H9 (cell line): ENCODE measurements around the gene OVAAL. TPM values are rescaled to one million over a fixed set of nuclear protein-coding genes. Genes with fewer than 3 reads are reported as not detected.

ENCODE experiments used
- DNase-seq: peaks from one replicate; pipeline ENCODE4 v3.0.0-alpha.2; 2017
- H2AFZ ChIP-seq: one replicate; pipeline ENCODE4 v1.6.1; 2013; ENCODE audit warnings: mild to moderate bottlenecking, low read length, control low read depth, moderate library complexity
- H2AK5ac ChIP-seq: 2 replicates; pipeline ENCODE4 v1.6.1; 2013; ENCODE audit warnings: low read length, control low read depth, mixed read lengths; ENCODE audit not compliant: insufficient read length
- H2BK120ac ChIP-seq: one replicate; pipeline ENCODE4 v1.6.1; 2013; ENCODE audit warnings: low read depth, mild to moderate bottlenecking, low read length, control low read depth, inconsistent platforms; ENCODE audit not compliant: poor library complexity, severe bottlenecking
- H2BK12ac ChIP-seq: 2 replicates; pipeline ENCODE4 v1.6.1; 2013; ENCODE audit warnings: low read length, control low read depth, mixed read lengths, low read depth; ENCODE audit not compliant: insufficient read length
- H2BK15ac ChIP-seq: 2 replicates; pipeline ENCODE4 v1.6.1; 2013; ENCODE audit warnings: low read depth, low read length, control low read depth
- H2BK20ac ChIP-seq: one replicate; pipeline ENCODE4 v1.6.1; 2013; ENCODE audit warnings: low read depth, mild to moderate bottlenecking, low read length, control low read depth, inconsistent platforms; ENCODE audit not compliant: poor library complexity, severe bottlenecking
- H2BK5ac ChIP-seq: 2 replicates; pipeline ENCODE4 v1.6.1; 2013; ENCODE audit warnings: low read length, control low read depth, mixed read lengths; ENCODE audit not compliant: insufficient read length
- H3K14ac ChIP-seq: 2 replicates; pipeline ENCODE4 v1.6.1; 2013; ENCODE audit warnings: low read length, control low read depth; ENCODE audit not compliant: insufficient read depth
- H3K18ac ChIP-seq: 2 replicates; pipeline ENCODE4 v1.6.1; 2013; ENCODE audit warnings: low read depth, mild to moderate bottlenecking, mixed read lengths, low read length, control low read depth; ENCODE audit not compliant: insufficient read length
- H3K23ac ChIP-seq: 2 replicates; pipeline ENCODE4 v1.6.1; 2013; ENCODE audit warnings: low read length, control low read depth, mixed read lengths, low read depth; ENCODE audit not compliant: insufficient read length
- H3K23me2 ChIP-seq: 2 replicates; pipeline ENCODE4 v1.6.1; 2013; ENCODE audit warnings: low read depth, mild to moderate bottlenecking, mixed read lengths, low read length, control low read depth; ENCODE audit not compliant: insufficient read length, poor library complexity, severe bottlenecking
- H3K27ac ChIP-seq: 2 replicates; pipeline ENCODE4 v1.5.1; 2013; ENCODE audit warnings: low read length, control low read depth, mixed read lengths, low read depth; ENCODE audit not compliant: insufficient read length
- H3K27me3 ChIP-seq: 2 replicates; pipeline ENCODE4 v1.6.1; 2013; ENCODE audit warnings: low read length, control low read depth, inconsistent platforms; ENCODE audit not compliant: insufficient read depth
- H3K4ac ChIP-seq: 2 replicates; pipeline ENCODE4 v1.6.1; 2013; ENCODE audit warnings: low read depth, mild to moderate bottlenecking, control low read depth, inconsistent platforms, low read length, moderate library complexity
- H3K4me1 ChIP-seq: 2 replicates; pipeline ENCODE4 v1.6.1; 2013; ENCODE audit warnings: low read length, control low read depth, inconsistent platforms; ENCODE audit not compliant: insufficient read depth
- H3K4me2 ChIP-seq: 2 replicates; pipeline ENCODE4 v1.6.1; 2013; ENCODE audit warnings: low read length, control low read depth, mixed read lengths; ENCODE audit not compliant: insufficient read length, insufficient read depth
- H3K56ac ChIP-seq: 2 replicates; pipeline ENCODE4 v1.6.1; 2013; ENCODE audit warnings: low read depth, mild to moderate bottlenecking, mixed read lengths, low read length, control low read depth; ENCODE audit not compliant: insufficient read length
- H3K79me1 ChIP-seq: 2 replicates; pipeline ENCODE4 v1.6.1; 2013; ENCODE audit warnings: low read depth, mild to moderate bottlenecking, moderate library complexity, low read length, control low read depth, inconsistent platforms; ENCODE audit not compliant: insufficient read depth, poor library complexity, severe bottlenecking
- H3K79me2 ChIP-seq: 2 replicates; pipeline ENCODE4 v1.6.1; 2013; ENCODE audit warnings: low read length, control low read depth, inconsistent platforms; ENCODE audit not compliant: insufficient read depth
- H3K9ac ChIP-seq: 2 replicates; pipeline ENCODE4 v1.6.1; 2013; ENCODE audit warnings: low read length, control low read depth, mixed read lengths; ENCODE audit not compliant: insufficient read length; ENCODE audit errors: extremely low read depth
- H3K9me3 ChIP-seq: one replicate; pipeline ENCODE4 v1.6.1; 2013; ENCODE audit warnings: low read depth, low read length, inconsistent platforms; ENCODE audit not compliant: control insufficient read depth
- H3T11ph ChIP-seq: one replicate; pipeline ENCODE4 v1.6.1; 2013; ENCODE audit warnings: mild to moderate bottlenecking, low read length, control low read depth, inconsistent platforms
- H4K20me1 ChIP-seq: one replicate; pipeline ENCODE4 v1.6.1; 2013; ENCODE audit not compliant: control insufficient read depth, insufficient read length, insufficient read depth
- H4K5ac ChIP-seq: 2 replicates; pipeline ENCODE4 v1.6.1; 2013; ENCODE audit warnings: low read depth, mild to moderate bottlenecking, mixed read lengths, low read length, control low read depth; ENCODE audit not compliant: insufficient read length
- H4K8ac ChIP-seq: replicated peaks from 2 replicates; pipeline ENCODE4 v1.6.1; 2013; ENCODE audit warnings: low read length, control low read depth, mixed read lengths, low read depth; ENCODE audit not compliant: insufficient read length
- H4K91ac ChIP-seq: 2 replicates; pipeline ENCODE4 v1.6.1; 2013; ENCODE audit warnings: low read depth, mild to moderate bottlenecking, moderate library complexity, mixed read lengths, low read length, control low read depth; ENCODE audit not compliant: insufficient read length
- H3K27ac Mint-ChIP-seq, 3 experiments: 2 replicates in 2 of 3; 3 replicates in 1 of 3; pipeline ENCODE4 v1.8.0; 2020 to 2021; ENCODE audit warnings: mixed read lengths in 3 of 3, mild to moderate bottlenecking in 1 of 3, moderate library complexity in 1 of 3
- H3K27me3 Mint-ChIP-seq: 2 replicates; pipeline ENCODE4 v1.8.0; 2021; ENCODE audit warnings: low read depth, mild to moderate bottlenecking, moderate library complexity, mixed read lengths
- H3K36me3 Mint-ChIP-seq, 3 experiments: 2 replicates in 2 of 3; 3 replicates in 1 of 3; pipeline ENCODE4 v1.8.0; 2020 to 2021; ENCODE audit warnings: low read depth in 3 of 3, mixed read lengths in 3 of 3; ENCODE audit not compliant: insufficient read depth in 1 of 3
- H3K4me1 Mint-ChIP-seq, 2 experiments: 2 replicates each; pipeline ENCODE4 v1.8.0; 2020; ENCODE audit warnings: mixed read lengths in 2 of 2
- H3K4me3 Mint-ChIP-seq, 2 experiments: 2 replicates in 1 of 2; 3 replicates in 1 of 2; pipeline ENCODE4 v1.8.0; 2020 to 2021; ENCODE audit warnings: mild to moderate bottlenecking in 2 of 2, mixed read lengths in 2 of 2, moderate library complexity in 1 of 2
- H3K9me3 Mint-ChIP-seq, 2 experiments: 2 replicates in 1 of 2; 3 replicates in 1 of 2; pipeline ENCODE4 v1.8.0; 2020; ENCODE audit warnings: mild to moderate bottlenecking in 2 of 2, mixed read lengths in 2 of 2, moderate library complexity in 1 of 2
- WGBS: extraction: QIAGEN DNeasy Blood & Tissue Kit; methylation state at CpG from one replicate; pipeline ENCODE4 v1.1.7; 2013; ENCODE audit warnings: missing lambda C conversion rate, low lambda C conversion rate, mixed read lengths; ENCODE audit not compliant: insufficient read length; ENCODE audit errors: extremely low coverage; 5-methylcytosine and 5-hydroxymethylcytosine counted together
- total RNA-seq: library from RNA; stranded (reverse); gene quantifications from 2 replicates; pipeline ENCODE4 v1.2.1, GENCODE V29; 2021
- TF ChIP-seq, protein P1 (sequence below): fragments of 200-600 bp; sonication (generic); conservative IDR thresholded peaks from 3 replicates; pipeline ENCODE4 v1.8.0; 2021; ENCODE audit warnings: antibody characterized with exemption, mild to moderate bottlenecking

The OVAAL gene
- total RNA-seq, 1 experiment from 2014 or later: not detected

DNA sequence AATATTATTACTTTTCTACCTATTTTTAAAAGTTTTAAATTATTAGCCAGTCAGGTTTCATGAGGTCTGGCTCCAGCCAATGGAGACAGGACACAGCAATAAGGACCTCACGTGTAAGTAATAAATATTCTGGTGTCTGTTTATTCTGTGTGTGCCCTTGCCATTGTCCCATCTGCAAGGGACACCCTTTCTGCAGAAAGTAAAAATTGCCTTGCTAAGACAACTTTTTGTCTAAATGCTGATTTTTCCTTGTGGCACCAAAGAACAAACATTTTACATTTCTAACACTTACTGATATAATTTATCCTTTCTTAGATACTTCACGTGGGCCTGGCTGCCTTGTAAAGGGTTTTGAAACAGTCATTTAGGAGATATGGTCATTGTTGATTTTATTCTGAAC, 29.4 kb downstream of the OVAAL start:
- no CpG with 5 or more reads among the region's 2 CpGs for WGBS
- no peak for DNase-seq
- no peaks in the 10 kb centered on the region; a peak in 1 of 7 replicates for H3K36me3 Mint-ChIP-seq

More for the DNA sequence above, 29.4 kb downstream of the OVAAL start:
- Histone ChIP-seq H2BK120ac (no peak overlapping the region), H3T11ph (no peak overlapping the region), H3K23me2 (no peaks in the 10 kb centered on the region), H4K5ac (no peak overlapping the region), H2BK20ac (no peak overlapping the region), H3K23ac (no peak overlapping the region), H3K79me1 (no peaks in the 10 kb centered on the region), H3K14ac (no peak overlapping the region), H2AFZ (no peak overlapping the region), H3K56ac (no peak overlapping the region), H2BK5ac (no peak overlapping the region), H2AK5ac (no peak overlapping the region), H3K4me1 (no peaks in the 10 kb centered on the region), H4K91ac (no peak overlapping the region), H3K9me3 (no peaks in the 10 kb centered on the region), H4K20me1 (no peaks in the 10 kb centered on the region), H3K9ac (no peak overlapping the region), H2BK12ac (no peak overlapping the region), H3K4ac (no peak overlapping the region), H3K18ac (no peak overlapping the region), H4K8ac (no peak overlapping the region), H3K4me2 (no peak overlapping the region), H3K79me2 (no peaks in the 10 kb centered on the region), H3K27ac (no peak overlapping the region), H2BK15ac (no peak overlapping the region), H3K27me3 (no peaks in the 10 kb centered on the region)
- Mint-ChIP-seq H3K4me1 (peaks cover 3 to 5% of the 10 kb centered on the region in 2 experiments), H3K9me3 (peaks cover 0 to 2% of the 10 kb centered on the region in 2 experiments; a peak in 1 of 5 replicates), H3K27me3 (no peaks in the 10 kb centered on the region; the same call in 1 of the 2 replicates), H3K27ac (no peak overlapping the region), H3K4me3 (no peak overlapping the region)
- TF ChIP-seq, protein P1, sequence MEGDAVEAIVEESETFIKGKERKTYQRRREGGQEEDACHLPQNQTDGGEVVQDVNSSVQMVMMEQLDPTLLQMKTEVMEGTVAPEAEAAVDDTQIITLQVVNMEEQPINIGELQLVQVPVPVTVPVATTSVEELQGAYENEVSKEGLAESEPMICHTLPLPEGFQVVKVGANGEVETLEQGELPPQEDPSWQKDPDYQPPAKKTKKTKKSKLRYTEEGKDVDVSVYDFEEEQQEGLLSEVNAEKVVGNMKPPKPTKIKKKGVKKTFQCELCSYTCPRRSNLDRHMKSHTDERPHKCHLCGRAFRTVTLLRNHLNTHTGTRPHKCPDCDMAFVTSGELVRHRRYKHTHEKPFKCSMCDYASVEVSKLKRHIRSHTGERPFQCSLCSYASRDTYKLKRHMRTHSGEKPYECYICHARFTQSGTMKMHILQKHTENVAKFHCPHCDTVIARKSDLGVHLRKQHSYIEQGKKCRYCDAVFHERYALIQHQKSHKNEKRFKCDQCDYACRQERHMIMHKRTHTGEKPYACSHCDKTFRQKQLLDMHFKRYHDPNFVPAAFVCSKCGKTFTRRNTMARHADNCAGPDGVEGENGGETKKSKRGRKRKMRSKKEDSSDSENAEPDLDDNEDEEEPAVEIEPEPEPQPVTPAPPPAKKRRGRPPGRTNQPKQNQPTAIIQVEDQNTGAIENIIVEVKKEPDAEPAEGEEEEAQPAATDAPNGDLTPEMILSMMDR: no peak
